GM18508 (cell line): ENCODE data around the gene MAP4.
"Not testable (repeated sequence)": the region's sequence is repeated elsewhere in the genome, so short reads cannot be mapped to it uniquely, and the experiment has no call there.

Source experiments
- ATAC-seq: cut with Tn5 transposase; IDR thresholded peaks from one replicate; pipeline ENCODE4 v1.9.1; 2021; ENCODE audit warnings: moderate number of reproducible peaks; ENCODE audit not compliant: insufficient read depth, unreplicated experiment

Gene MAP4

DNA sequence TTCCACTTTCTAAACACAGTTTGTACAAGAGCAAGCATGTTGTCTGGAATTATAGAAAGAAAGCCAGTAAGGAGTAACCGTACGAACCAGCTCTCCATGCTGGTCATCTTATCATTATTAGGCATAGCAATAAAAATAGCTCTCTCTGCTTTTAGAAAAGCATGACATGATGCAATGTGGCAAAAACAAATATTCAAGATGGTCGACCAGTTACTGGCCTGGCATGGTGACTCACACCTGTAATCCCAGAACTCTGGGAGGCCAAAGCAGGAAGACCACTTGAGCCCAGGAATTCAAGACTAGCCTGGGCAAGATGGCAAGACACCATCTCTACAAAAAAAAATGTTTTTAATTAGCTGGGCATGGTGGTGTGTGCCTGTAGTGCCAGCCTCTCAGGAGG, 2.6 kb upstream of the MAP4 start:
- ATAC-seq, result no peak

DNA sequence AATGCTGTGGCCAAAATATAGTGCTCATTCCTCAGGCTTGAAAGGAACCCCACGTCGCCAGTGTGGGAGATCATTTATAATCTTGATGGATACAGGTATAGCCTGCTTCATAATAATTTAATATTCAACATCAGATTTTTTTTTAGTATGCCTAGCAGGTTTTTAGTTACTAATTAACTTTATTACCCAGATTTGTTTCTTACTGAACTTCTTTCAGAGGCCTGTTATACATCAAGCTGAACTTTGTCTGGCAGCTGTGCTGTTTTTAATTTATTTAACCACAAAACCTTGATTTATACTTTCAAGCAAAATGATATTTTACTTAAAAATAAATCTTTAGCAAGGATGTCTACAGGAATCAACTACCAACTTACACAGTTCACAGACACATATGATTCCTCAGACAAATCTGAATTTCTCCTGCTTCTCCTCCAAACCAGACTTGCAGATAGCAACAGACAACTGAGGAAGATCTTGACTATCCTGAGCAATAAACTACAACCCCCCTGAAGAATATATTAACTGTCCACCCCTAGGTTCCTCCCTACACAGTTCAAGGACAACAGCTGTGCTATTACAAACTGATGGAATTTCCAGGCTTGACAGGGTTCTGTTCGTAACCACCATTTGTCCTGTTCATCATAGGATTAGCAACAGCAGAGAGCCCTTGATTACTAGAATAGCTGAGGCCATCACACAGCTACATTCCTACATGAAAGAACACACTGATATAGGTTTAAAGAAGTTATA, 610 bp downstream of the MAP4 start:
- ATAC-seq, result no peak

DNA sequence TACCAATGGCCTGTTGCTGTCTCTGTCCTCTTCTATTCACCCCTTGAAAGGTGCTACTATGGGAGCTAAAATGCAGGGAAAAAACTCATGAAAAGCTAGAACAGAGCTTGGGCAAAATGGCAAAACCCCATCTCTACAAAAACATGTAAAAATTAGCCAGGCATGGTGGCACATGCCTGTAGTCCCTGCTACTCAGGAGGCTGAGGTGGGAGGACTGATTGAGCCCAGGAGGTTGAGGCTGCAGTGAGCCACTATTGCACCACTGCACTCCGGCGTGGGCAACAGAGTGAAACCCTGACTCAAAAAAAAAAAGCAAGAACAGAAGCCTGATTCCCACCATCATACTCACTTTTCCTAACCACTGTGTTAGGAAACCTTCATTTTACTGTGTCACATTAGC, 1.9 kb downstream of the MAP4 start:
- ATAC-seq, result no peak

DNA sequence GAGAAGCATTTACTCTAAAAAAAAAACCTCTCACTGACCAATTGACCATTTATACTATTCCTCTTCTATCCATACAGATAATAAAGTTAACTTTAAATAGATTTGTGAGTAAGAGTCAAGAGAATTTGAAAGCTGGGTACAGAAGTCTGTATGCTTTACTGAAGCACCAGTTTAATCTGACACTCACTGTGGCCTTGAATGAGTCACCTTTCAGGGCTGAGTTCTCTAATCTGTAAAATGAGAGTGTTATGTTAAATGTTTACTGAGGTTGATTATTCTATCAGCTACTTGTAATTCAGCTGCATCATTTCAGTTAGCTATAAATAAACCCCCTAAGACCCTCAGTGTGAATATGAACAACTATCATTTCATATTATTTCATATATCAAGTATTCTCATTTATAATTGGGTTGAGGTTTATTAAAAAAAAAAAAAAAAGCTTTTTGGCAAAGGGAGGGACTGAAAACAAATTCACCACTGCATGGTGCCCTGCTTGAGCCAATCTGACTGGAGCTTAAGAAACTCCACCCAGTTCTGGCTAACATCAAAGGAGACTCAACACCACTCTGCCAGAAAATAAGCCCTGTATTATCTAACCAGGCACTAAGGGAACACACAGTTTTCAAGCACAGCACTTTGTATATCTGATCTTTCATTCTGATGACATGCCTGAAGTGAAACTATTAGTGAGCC, 2.8 kb downstream of the MAP4 start:
- ATAC-seq, result no peak

DNA sequence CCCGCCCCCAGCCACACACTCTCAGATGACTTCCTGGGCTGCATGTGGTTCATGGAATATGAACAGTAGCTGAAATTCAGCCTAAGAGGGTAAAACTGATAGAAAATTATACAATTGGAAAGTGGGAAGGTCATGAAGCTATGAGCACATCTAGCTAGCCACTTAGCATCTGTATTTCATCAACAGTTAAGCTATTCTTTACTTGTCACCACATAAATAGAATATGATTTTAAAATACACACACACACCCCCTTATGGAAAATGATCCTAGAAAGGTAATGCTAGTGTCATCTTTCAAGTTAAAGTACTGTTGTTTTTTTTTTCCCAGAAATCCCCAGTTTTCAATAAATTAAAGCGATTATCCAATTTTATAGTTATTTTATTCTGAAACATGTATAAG, 3.6 kb downstream of the MAP4 start:
- no peak for ATAC-seq

DNA sequence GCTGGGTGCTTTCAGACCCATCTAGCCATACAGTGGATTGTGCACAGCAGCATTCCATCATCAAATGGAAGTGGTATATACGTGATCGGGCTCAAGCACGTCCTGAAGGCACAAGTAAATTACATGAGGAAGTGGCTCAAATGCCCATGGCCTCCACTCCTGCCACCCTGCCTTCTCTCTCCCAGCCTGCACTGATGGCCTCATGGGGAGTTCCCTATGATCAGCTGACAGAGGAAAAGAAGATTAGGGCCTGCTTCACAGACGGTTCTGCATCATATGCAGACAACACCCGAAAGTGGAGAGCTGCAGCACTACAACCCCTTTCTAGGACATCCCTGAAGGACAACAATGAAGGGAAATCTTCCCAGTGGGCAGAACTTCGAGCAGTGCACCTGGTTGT, 8.2 kb downstream of the MAP4 start:
- not testable (repeated sequence) for ATAC-seq

DNA sequence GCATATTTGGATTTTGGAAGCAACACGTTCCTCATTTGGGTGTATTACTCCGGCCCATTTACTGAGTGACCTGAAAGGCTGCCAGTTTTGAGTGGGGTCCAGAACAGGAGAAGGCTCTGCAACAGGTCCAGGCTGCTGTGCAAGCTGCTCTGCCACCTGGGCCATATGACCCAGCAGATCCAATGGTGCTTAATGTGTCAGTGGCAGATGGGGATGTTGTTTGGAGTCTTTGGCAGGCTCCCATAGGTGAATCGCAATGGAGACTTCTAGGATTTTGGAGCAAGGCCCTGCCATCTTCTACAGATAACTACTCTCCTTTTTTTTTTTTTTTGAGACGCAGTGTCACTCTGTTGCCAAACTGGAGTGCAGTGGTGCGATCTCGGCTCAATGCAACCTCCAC, 8.9 kb downstream of the MAP4 start:
- ATAC-seq, result not testable (repeated sequence)

DNA sequence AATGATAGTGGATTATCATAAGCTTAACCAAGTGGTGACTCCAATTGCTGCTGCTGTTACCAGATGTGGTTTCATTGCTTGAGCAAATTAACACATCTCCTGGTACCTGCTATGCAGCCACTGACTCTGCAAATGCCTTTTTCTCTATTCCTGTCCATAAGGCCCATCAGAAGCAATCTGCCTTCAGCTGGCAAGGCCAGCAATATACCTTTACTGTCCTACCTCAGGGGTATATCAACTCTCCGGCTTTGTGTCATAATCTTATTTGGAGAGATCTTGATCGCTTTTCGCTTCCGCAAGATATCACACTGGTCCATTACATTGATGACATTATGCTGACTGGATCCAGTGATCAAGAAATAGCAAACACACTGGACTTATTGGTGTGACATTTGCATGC, 9.4 kb downstream of the MAP4 start:
- not testable (repeated sequence) for ATAC-seq

DNA sequence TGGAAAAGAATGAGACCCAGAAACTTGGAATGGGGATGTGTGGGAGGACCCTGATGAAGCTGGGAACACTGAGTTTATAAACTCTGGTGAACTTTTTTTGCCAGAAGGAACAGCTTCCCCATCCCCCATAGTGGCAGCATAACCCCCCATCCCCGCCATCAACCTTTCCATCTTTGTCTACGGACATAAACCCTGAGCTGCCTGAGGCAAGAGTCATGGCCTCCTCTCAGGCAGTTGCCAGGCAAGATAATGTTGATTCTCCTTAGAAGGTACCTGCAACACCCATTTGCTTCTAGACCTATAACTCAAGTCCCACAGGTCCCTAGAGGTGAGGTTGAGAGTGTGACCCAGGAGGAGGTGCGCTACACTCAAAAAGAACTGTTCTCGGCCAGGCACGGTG, 11.5 kb downstream of the MAP4 start:
- ATAC-seq, result no peak

DNA sequence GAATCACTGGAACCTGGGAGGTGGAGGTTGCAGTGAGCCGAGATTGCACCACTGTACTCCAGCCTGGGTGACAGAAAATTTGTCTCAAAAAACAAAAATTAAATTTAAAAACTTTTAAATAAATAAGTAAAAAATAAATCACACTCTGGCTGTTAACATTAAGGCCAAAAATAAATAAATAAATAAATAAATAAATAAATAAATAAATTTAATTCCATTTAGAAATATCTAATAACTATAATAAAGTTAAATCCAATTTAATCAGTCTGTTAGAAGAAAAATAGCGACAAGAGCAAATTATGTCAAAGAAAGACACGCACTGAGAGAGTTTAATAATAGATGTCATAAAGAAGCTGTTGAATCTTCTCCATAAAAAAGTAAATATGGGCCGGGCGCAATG, 13.4 kb downstream of the MAP4 start:
- ATAC-seq, result no peak

DNA sequence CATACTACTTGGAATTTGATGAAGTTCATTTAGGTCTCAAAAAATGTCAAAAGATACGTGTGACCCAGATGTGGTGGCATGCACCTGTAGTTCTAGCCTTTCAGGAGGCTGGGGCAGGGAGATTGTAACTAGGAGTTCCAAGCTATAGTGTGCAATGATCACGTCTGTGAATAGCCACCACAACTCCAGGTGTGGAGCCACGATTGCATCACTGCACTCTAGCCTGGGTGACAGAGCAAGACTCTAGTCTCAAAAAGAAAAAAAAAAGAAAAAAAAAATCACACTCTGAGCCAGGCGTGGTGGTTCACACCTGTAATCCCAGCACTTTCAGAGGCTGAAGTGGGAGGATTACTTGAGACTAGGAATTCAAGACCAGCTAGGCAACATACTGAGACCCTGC, 14.2 kb downstream of the MAP4 start:
- no peak for ATAC-seq

DNA sequence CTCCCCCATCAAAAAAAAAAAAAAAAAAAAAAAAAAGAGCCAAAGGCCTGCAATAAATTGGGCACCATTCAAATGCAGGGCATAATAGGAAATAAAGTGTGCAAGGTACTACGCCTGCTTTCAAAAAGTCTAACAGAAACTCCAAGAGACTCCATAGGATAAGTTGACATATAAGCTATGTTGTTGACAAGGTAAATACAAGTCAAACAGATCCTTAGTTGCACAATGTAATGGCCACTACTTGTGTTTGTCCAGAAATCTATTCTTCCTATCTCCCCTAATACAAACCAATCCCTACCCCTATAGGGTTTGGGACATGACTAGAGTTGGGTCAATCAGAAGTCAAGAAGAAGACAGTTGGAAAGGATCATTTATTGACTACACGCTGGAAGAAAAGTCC, 16.0 kb downstream of the MAP4 start:
- no peak for ATAC-seq

DNA sequence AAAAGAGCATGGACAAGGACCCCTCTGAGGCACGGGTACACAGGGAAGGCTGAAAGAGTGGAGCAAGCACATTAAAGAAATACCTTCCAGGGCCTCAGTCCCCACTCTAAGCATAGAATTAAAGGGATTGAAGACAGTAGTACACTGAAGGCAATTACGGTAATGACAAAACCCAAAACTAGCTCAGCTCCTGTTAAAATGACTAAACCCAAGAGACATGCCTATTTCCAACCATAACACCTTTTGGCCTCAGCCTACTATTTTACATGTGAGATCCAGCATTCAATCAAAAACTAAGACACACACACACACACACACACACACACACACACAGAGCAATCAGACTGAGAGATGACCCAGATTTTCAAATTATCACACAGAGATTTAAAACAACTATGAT, 19.8 kb downstream of the MAP4 start:
- no peak for ATAC-seq

DNA sequence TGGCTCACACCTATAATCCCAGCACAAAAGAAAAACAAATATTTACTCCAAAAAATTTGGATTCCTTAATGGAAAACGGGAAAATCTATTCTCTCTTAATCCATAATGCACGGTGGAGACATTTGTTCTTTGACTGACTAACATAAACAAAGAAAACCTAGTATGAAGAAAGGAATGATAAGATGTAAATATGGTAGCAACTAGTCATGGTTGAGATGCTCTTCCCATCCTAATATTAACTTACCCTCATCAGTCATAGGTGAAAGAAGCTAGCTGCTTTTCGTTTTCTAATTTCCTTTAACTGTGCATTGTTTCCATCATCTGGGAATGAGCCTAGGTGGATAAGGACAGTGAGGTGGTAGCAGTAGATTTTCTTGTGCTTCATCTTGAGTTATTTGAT, 22.0 kb downstream of the MAP4 start:
- no peak for ATAC-seq

DNA sequence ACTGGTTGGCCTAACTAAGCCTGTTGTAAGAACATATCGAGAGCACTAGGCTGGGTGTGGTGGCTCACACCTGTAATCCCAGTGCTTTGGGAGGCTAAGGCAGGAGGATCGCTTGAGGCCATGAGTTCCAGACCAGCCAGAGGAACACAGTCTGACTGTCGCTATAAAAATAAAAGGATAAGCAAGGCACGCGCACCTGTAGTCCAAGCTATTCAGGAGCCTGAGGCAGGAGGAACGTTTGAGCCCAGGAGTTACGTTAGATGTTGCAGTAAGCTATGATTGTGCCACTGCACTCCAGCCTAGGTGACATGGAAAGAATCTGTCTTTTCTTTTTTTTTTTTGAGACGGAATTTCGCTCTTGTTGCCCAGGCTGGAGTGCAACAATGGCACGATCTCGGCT, 24.9 kb downstream of the MAP4 start:
- no peak for ATAC-seq

DNA sequence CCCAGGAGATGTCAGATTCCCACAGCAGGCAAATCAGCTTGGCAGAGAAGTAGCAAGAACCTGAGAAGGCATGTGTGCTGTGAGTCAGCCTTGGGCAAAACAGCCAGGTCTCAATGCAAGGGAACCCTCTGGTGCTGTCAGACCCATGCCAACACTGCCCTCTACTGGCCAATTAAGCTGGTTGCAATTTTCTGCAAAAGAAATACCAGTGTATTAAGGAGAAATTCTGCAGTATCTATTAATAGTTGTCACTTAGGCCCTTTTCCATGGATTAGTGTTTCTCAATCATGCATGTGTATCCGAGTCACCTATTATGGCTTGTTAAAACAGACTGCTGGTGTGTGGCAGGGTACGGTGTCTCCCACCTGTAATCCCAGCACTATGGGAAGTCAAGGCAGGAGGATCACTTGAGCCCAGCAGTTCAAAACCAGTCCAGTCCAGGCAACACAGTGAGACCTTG, 26.2 kb downstream of the MAP4 start:
- no peak for ATAC-seq

DNA sequence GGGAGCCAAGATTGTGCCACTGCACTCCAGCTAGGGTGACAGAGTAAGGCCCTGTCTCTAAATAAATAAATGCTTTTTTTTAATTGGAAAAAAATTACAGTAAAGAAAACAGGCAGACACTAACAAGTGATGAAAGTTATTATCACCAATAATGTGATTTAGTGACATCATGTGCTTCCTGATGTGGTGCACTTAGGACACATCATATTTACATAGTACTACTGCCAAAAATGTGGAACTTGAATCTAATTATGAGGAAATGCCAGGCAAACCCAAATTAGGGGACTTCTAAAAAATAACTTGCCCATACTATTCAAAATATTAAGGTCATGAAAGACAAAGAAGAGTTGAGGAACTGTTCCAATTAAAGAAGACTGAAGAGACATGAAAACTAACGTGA, 30.8 kb downstream of the MAP4 start:
- no peak for ATAC-seq

DNA sequence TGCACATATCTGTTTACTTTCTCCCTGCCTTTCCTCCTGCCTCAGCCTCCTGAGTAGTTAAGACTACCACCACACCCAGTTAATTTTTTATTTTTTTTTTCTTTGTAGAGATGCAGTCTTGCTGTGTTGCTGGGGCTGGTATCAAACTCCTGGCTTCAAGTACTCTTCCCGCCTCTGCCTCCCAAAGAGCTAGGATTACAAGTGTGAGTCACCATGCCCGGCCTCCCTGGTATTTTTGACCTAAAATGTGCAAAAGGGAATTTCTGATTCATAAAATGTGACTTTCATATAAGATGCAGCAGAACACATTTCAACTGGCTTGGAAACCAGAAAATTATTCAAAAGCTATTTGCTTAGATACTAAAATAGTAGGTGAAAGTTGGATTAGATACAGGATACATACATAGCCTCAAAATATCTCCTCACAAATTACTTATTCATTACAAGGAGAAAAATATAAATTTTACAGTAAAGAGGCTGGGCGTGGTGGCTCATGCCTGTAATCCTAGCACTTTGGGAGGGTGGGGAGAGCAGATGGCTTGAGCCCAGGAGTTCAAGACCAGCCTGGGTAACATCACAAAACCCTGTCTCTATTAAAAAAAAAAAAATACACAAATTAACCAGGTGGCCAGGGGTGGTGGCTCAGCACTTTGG, 32.0 kb downstream of the MAP4 start:
- no peak for ATAC-seq

DNA sequence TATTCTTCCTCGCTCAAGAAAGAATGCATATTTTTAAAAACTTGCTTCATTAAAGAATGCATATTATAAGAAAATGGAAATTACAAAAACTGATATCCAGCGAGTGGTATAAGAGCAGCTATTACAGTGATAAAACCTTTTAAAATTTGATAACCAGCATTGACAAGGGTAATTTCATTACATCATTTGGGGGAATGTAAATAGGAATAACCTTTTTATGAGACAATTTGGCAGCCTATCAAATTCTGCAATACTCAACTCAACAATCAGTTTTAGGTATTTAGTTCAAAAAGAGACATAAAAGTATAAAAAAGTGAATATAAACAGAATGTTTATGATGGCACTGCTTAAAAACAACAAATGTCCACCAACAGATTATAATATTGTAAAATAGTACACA, 35.4 kb downstream of the MAP4 start:
- no peak for ATAC-seq

DNA sequence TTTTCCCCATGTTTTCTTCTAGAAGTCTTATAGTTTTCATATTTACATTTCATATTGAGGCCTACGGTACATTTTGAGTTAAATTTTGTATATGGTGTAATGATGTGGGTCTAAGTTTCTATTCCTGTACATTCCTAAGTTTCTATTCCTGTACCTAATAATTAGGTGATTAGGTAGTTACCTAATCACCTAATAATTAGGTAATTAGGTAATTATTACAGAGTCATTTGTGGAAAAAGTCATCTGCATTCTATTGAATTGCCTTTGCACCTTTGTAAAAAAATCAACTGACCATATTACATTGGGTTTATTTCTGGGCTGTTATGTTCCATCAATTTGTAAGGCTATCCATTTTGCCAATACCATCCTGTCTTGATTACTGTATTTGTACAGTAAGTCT, 37.1 kb downstream of the MAP4 start:
- ATAC-seq, result no peak

DNA sequence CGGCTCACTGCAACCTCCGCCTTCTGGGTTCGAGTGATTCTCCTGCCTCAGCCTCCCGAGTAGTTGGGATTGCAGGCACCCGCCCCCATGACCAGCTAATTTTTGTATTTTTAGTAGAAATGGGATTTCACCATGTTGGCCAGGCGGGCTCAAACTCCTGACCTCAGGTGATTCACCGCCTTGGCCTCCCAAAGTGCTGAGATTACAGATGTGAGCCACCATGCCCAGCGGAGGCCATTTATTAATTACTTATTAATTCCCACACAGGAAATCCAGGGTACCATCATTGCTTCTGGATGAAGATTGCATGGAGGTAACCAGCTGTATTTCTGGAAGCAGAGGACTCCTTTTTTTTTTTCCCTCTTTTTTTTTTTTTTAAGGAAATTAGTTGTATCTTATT, 37.8 kb downstream of the MAP4 start:
- ATAC-seq, result no peak
